ENCODE measurements around the gene CDYL2. TPM values are rescaled to one million over a fixed set of nuclear protein-coding genes. Genes with fewer than 3 reads are reported as not detected.

Gene CDYL2
- total and polyA plus RNA-seq, 5 experiments from 2014 or later, result 0.28 to 14.2 (median 1.7) TPM

DNA sequence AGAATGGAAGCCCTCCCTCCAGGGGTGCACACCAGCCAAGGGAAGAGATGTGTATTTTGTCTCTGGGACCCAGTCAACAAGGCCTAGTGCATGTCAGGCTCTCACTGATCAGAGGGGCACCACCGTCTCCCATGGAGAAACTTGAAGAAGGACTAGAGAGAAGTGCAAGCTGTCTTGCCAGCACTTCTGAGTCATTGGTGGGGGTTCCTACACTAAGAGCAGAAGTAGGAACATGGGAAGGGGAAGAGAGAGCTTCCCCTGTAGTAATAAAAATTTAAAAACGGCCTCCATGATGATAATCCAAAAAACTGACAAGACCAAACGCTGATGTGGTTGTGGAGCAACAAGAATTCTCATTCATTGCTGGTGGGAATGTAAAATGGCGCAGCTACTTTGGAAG, 217.3 kb downstream of the CDYL2 start:
- peaks cover 0 to 10% (median 0%) of the 10 kb centered on the region in 3 donors for H3K36me3 Mint-ChIP-seq
- peaks cover 0 to 3% (median 0%) of the 10 kb centered on the region in 9 donors for H3K9me3 Mint-ChIP-seq
- H3K4me3 Mint-ChIP-seq, result no peak overlapping the region
- H3K4me1 Mint-ChIP-seq, result peaks cover 12 to 26% (median 21%) of the 10 kb centered on the region in 4 donors
- POLR2A ChIA-PET, result interaction anchor here (0.9 kb wide), 1 partner anchor 12 kb away, joined by 3 read pairs; no protein-coding TSS in a partner anchor
- peaks cover 0 to 4% (median 0%) of the 10 kb centered on the region in 5 donors for H3K27me3 Mint-ChIP-seq
- no peak for DNase-seq
- no peak for ATAC-seq
- no peak overlapping the region for H3K27ac Mint-ChIP-seq

DNA sequence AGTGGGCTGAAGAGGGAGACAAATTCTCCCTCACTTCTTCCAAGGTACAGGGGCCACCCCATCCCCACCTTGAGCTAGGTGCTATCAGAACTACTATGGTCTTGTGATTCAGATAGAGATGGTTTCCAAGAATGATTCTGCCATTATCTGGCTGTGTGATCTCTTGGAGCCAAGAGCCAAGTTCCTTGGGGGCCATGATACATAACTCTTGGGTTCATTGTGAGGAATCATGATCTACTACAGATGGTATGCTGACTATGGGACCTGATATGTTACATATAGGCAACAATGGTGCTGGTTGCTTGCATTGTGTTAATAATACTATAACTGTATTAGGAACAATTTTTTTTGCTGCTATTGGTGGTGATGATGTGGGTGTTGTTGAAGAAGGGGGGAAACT, 217.9 kb downstream of the CDYL2 start:
- peaks cover 0 to 4% (median 0%) of the 10 kb centered on the region in 5 donors for H3K27me3 Mint-ChIP-seq
- no peak overlapping the region for H3K4me3 Mint-ChIP-seq
- ATAC-seq (no peak), DNase-seq (no peak)
- H3K36me3 Mint-ChIP-seq, result peaks cover 0 to 10% (median 0%) of the 10 kb centered on the region in 3 donors
- peaks cover 0 to 3% (median 0%) of the 10 kb centered on the region in 9 donors for H3K9me3 Mint-ChIP-seq
- POLR2A ChIA-PET, result interaction anchor here (0.9 kb wide), 1 partner anchor 11 kb away, joined by 3 read pairs; no protein-coding TSS in a partner anchor
- H3K4me1 Mint-ChIP-seq, result peaks cover 8 to 21% (median 18%) of the 10 kb centered on the region in 4 donors
- no peak overlapping the region for H3K27ac Mint-ChIP-seq

DNA sequence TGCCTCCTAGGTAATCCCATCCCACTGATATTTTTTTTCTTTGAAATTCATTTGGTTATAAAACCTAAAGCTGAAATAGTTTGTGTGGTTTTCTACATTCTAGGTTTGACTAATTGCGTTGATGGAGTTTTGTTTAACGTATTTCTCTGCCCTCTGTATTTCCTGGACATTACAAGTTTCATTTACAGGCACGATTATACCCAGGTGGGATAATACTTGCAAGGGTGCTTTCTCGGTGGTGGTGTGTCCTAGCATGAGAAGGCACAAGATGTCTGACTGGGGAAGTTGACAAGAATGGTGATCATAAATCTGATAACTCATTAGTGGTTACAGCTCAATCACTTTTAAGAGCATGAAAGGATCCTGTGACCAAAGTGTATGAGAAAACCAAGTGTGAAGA, 218.6 kb downstream of the CDYL2 start:
- POLR2A ChIA-PET, result no interaction called here
- ATAC-seq, result no peak
- Mint-ChIP-seq H3K4me1 (peaks cover 8 to 21% (median 18%) of the 10 kb centered on the region in 4 donors), H3K27me3 (peaks cover 0 to 4% (median 0%) of the 10 kb centered on the region in 5 donors), H3K9me3 (peaks cover 0 to 5% (median 0%) of the 10 kb centered on the region in 9 donors), H3K4me3 (no peak overlapping the region), H3K36me3 (peaks cover 0 to 10% (median 0%) of the 10 kb centered on the region in 3 donors), H3K27ac (no peak overlapping the region)
- DNase-seq, result no peak

DNA sequence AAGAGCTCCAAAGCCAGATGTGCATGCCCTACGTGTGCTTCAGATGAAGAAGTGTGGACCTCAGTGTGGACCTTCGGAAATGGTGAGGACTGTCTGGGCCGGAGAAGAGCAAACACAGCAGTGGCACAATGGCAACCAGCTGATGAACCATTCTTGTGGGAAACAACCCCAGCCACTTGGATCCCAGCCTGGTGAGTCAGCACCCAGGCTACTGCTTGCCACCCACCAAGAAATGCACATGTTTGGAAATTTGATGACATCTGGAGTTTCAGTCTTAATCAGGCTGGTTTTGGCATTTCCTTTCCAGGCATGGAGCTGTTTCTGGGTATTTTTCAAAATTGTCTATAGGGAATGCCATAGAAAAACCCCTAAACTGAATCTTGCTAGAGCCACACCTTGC, 220.9 kb downstream of the CDYL2 start:
- H3K4me1 Mint-ChIP-seq, result peaks cover 15 to 35% (median 25%) of the 10 kb centered on the region in 4 donors
- peaks cover 0 to 7% (median 4%) of the 10 kb centered on the region in 3 donors for H3K36me3 Mint-ChIP-seq
- H3K9me3 Mint-ChIP-seq, result peaks cover 0 to 7% (median 0%) of the 10 kb centered on the region in 9 donors
- peaks cover 0 to 4% (median 0%) of the 10 kb centered on the region in 5 donors for H3K27me3 Mint-ChIP-seq
- H3K27ac Mint-ChIP-seq, result no peak overlapping the region
- POLR2A ChIA-PET, result no interaction called here
- DNase-seq, result no peak
- ATAC-seq, result no peak
- no peak overlapping the region for H3K4me3 Mint-ChIP-seq

GRCh38 chr16:80580109-80580832, 224.1 kb downstream of the CDYL2 start:
- peaks cover 0 to 7% (median 0%) of the 10 kb centered on the region in 9 donors for H3K9me3 Mint-ChIP-seq
- H3K4me3 Mint-ChIP-seq, result peak overlapping the region; percentile 1 to 84 (median 63)
- H3K27me3 Mint-ChIP-seq, result no peaks in the 10 kb centered on the region
- DNase-seq, result peak in 9 of 10 donors; percentile 4 to 71 (median 48)
- ATAC-seq, result peak; percentile 84 to 97
- H3K27ac Mint-ChIP-seq, result peak overlapping the region; percentile 78 to 96 (median 89)
- POLR2A ChIA-PET, result interaction anchor here (0.6 to 2.6 kb wide), 7 partner anchors 11 to 200 kb away, joined by 3 to 11 read pairs (median 4); partner anchors contain the start of gene DYNLRB2
- peaks cover 15 to 39% (median 27%) of the 10 kb centered on the region in 4 donors for H3K4me1 Mint-ChIP-seq
- peaks cover 0 to 4% (median 0%) of the 10 kb centered on the region in 3 donors for H3K36me3 Mint-ChIP-seq

DNA sequence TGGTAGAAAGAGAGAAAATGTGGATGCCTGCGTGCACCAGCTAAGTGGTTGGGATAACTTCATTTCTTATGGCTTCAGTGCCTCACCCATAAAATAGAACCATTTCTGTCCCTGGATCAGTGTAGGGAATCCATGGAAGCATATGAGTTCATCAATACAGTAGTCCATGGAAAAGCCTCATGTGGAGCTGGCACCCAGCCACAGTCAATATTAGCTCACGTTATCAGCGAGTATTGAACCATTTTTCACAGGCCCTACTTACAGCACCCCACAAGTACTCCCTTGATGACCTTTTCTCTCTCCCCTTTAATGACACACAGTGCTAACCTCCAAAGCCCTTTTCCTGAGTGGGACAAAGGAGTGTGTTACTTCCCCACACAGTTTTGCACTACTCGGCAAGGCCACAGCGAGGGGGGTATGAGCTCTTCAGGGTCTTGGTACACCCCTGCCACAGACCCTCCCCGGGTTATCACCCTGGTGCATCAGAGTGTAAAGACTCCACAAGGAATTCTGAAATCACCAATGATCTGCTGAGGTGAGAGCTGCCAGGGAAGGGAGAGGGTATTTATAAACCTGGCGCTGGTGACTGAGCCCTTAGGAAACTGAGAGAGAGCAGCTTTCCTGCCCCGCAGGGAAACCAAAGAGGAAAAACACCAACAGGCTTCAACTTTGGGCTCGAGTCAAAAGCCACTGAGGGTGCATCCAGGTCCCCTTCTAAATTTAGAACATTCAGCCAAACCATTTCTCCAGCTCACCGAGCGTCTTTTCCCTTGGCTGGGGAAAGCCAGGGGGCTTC, 226.7 kb downstream of the CDYL2 start:
- Mint-ChIP-seq H3K36me3 (peaks cover 0 to 4% (median 0%) of the 10 kb centered on the region in 3 donors), H3K27ac (peak overlapping the region in 2 of 10 donors; percentile 9 to 84), H3K4me3 (no peak overlapping the region), H3K4me1 (peaks cover 15 to 39% (median 27%) of the 10 kb centered on the region in 4 donors), H3K9me3 (peaks cover 0 to 7% (median 0%) of the 10 kb centered on the region in 9 donors), H3K27me3 (no peaks in the 10 kb centered on the region)
- ATAC-seq (no peak), DNase-seq (no peak)
- POLR2A ChIA-PET, result interaction anchor here (1.0 to 1.5 kb wide), 2 partner anchors 13 kb away, joined by 5 read pairs; no protein-coding TSS in a partner anchor

DNA sequence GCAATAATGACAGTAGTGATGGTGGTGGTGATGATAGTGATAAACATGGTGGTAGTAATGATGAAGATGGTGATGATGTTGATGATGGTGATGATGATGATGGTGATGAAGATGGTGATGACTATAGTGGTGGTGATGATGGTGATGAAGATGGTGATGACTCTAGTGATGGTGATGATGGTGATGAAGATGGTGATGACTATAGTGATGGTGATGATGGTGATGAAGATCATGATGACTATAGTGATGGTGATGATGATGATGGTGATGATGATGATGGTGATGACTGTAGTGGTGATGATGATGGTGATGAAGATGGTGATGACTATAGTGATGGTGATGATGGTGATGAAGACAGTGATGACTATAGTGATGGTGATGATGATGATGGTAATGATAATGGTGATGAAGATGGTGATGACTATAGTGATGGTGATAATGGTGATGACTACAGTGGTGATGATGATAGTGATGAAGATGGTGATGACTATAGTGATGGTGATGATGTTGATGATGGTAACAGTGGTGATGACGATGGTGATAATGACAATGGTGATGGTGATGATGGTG, 228.0 kb downstream of the CDYL2 start:
- no peak overlapping the region for H3K4me3 Mint-ChIP-seq
- H3K4me1 Mint-ChIP-seq, result peaks cover 15 to 34% (median 25%) of the 10 kb centered on the region in 4 donors
- H3K27ac Mint-ChIP-seq, result no peak overlapping the region
- ATAC-seq (no peak), DNase-seq (no peak)
- H3K9me3 Mint-ChIP-seq, result peaks cover 0 to 7% (median under 1%) of the 10 kb centered on the region in 9 donors
- POLR2A ChIA-PET, result interaction anchor here (1.5 kb wide), 1 partner anchor 15 kb away, joined by 5 read pairs; no protein-coding TSS in a partner anchor
- H3K36me3 Mint-ChIP-seq, result peaks cover 0 to 4% (median 4%) of the 10 kb centered on the region in 3 donors
- peaks cover 0 to 2% (median 0%) of the 10 kb centered on the region in 5 donors for H3K27me3 Mint-ChIP-seq

DNA sequence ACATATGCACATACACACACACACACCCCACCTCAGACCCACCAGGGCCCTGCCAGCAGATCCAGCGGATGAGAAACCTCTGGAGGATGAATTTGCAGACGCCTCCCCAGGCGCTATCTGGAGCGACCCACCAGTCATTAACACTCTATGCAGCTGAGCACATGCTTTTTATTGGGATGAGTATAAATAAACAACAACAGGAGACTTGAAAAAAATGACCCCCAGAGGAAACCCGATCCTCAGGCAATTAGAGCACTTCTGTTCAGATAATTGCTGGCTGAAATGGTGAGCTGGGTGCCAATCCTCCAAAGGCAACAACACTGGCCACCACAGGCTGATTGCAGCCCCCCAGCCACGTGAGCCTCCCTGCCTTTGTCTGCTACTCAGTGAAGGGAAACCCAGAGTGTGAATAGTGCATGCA, 230.7 kb downstream of the CDYL2 start:
- H3K9me3 Mint-ChIP-seq, result peaks cover 0 to 5% (median 2%) of the 10 kb centered on the region in 9 donors
- H3K27me3 Mint-ChIP-seq, result peaks cover 0 to 2% (median 0%) of the 10 kb centered on the region in 5 donors
- H3K36me3 Mint-ChIP-seq, result peaks cover 0 to 8% (median 0%) of the 10 kb centered on the region in 3 donors
- DNase-seq, result no peak
- POLR2A ChIA-PET, result interaction anchor here (0.9 kb wide), 1 partner anchor 20 kb away, joined by 3 read pairs; no protein-coding TSS in a partner anchor
- H3K4me1 Mint-ChIP-seq, result peaks cover 8 to 31% (median 24%) of the 10 kb centered on the region in 4 donors
- no peak for ATAC-seq
- no peak overlapping the region for H3K27ac Mint-ChIP-seq
- H3K4me3 Mint-ChIP-seq, result no peak overlapping the region

DNA sequence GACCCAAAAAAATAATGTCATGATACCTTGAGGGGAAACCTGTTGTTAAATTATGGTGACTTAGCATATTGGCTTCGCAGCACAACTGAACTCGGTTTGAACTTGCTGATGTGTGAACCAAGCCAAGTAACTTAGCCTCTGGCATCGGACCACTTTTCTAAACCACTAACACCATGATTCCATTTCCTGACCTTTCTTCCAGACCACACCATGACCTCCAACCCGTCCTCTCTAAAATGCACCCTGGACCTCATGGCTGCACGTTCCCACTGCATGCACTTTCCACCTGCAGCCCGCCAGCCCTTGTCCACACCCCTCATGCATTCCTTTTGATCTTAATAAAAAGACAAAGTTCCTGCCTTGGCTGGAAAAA, 234.3 kb downstream of the CDYL2 start:
- POLR2A ChIA-PET, result no interaction called here
- Mint-ChIP-seq H3K36me3 (peaks cover 0 to 8% (median 0%) of the 10 kb centered on the region in 3 donors), H3K27ac (peak overlapping the region in 6 of 10 donors; percentile 6 to 80 (median 64)), H3K9me3 (peaks cover 0 to 9% (median 3%) of the 10 kb centered on the region in 9 donors), H3K27me3 (peaks cover 0 to 2% (median 0%) of the 10 kb centered on the region in 5 donors), H3K4me1 (peaks cover 13 to 28% (median 22%) of the 10 kb centered on the region in 4 donors), H3K4me3 (peak overlapping the region in 7 of 10 donors; percentile 3 to 46 (median 31))
- ATAC-seq (peak in 1 of 2 donors; percentile 20), DNase-seq (no peak)

DNA sequence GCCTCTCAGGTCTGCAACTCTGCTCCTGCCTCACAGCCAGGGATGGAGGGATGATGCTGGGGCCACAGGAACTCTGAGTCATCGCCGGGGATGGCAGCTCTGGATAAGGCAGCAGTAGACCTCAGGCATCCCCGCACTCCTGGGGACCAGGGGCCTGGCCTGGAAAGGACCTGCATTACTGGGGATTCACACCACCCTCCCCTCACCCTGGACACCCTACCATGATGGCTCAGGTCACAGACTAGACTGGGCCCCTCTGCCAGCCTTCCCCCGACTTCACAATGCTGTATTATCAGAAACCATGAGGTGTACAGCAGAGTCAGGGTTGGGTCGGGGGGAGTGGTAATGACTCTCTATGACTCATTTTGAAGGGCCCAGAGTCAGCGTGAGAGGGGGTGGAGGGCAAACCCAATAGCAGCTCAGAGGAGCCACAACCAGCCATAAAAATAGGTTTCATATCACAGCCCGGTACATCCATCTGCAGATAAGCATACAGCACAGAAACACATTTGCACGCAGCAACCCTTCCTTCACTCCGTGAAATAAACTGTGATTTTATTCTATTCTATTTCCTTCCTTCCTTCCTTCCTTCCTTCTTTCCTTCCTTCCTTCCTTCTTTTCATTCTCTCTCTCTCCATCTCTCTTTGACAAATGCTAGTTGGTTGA, 234.8 kb downstream of the CDYL2 start:
- POLR2A ChIA-PET, result interaction anchor here (1.3 kb wide), 1 partner anchor 10 kb away, joined by 4 read pairs; no protein-coding TSS in a partner anchor
- Mint-ChIP-seq H3K4me1 (peaks cover 16 to 33% (median 27%) of the 10 kb centered on the region in 4 donors), H3K27ac (peak overlapping the region in 5 of 10 donors; percentile 6 to 80 (median 61)), H3K4me3 (peak overlapping the region in 7 of 10 donors; percentile 4 to 45 (median 31)), H3K36me3 (peaks cover 0 to 8% (median 0%) of the 10 kb centered on the region in 3 donors), H3K9me3 (peaks cover 0 to 9% (median 3%) of the 10 kb centered on the region in 9 donors), H3K27me3 (peaks cover 0 to 2% (median 0%) of the 10 kb centered on the region in 5 donors)
- peak; percentile 87 to 90 for ATAC-seq
- DNase-seq, result peak in 2 of 10 donors; percentile 9 to 11

- DNase-seq, result peak in 2 of 10 donors; percentile 39 to 43
- peaks cover 0 to 9% (median 0%) of the 10 kb centered on the region in 9 donors for H3K9me3 Mint-ChIP-seq
- peak overlapping the region; percentile 81 to 95 (median 86) for H3K27ac Mint-ChIP-seq
- no peaks in the 10 kb centered on the region for H3K27me3 Mint-ChIP-seq
- ATAC-seq, result peak; percentile 60 to 83
- peak overlapping the region; percentile 33 to 77 (median 60) for H3K4me3 Mint-ChIP-seq
- H3K36me3 Mint-ChIP-seq, result no peaks in the 10 kb centered on the region
- POLR2A ChIA-PET, result interaction anchor here (2.1 kb wide), 1 partner anchor 16 kb away, joined by 11 read pairs; no protein-coding TSS in a partner anchor
- H3K4me1 Mint-ChIP-seq, result peaks cover 17 to 32% (median 26%) of the 10 kb centered on the region in 4 donors
These were observed 240.0 kb downstream of the CDYL2 start for GRCh38 chr16:80564394-80564793.
